Neutrophil (primary cell): ENCODE results near the gene NEURL1.

Experiments used
- H3K27ac ChIP-seq: fragments of 200-600 bp; sonication (generic); 2 replicates; pipeline ENCODE4 v1.5.1; 2016; ENCODE audit warnings: mild to moderate bottlenecking, moderate library complexity
- H3K27me3 ChIP-seq: fragments of 200-600 bp; sonication (generic); 2 replicates; pipeline ENCODE4 v1.6.0; 2016; ENCODE audit warnings: mild to moderate bottlenecking
- H3K36me3 ChIP-seq: fragments of 200-600 bp; sonication (generic); 2 replicates; pipeline ENCODE4 v1.5.1; 2017
- H3K4me1 ChIP-seq, 2 experiments: fragments of 200-600 bp in 1 of 2; sonication (generic) in 1 of 2; 1 replicate in 1 of 2; 2 replicates in 1 of 2; pipeline versions ENCODE4 v1.5.1 to v1.6.1; 2013 to 2016; ENCODE audit warnings: low read depth in 1 of 2, low read length in 1 of 2, mild to moderate bottlenecking in 1 of 2, moderate library complexity in 1 of 2; ENCODE audit not compliant: control insufficient read depth in 1 of 2, insufficient read depth in 1 of 2
- H3K4me3 ChIP-seq, 2 experiments: fragments of 200-600 bp in 1 of 2; sonication (generic) in 1 of 2; 1 replicate in 1 of 2; 2 replicates in 1 of 2; pipeline ENCODE4 v1.5.1; 2013 to 2016; ENCODE audit warnings: low read depth in 1 of 2, low read length in 1 of 2, mild to moderate bottlenecking in 1 of 2, moderate library complexity in 1 of 2
- H3K9me3 ChIP-seq: fragments of 200-600 bp; sonication (generic); 2 replicates; pipeline ENCODE4 v1.5.1; 2016
- TF ChIP-seq, protein P1 (sequence below): fragments of 200-600 bp; sonication (generic); IDR thresholded peaks from 2 replicates; pipeline ENCODE4 v1.5.1; 2016; ENCODE audit warnings: antibody characterized with exemption

Gene NEURL1

DNA sequence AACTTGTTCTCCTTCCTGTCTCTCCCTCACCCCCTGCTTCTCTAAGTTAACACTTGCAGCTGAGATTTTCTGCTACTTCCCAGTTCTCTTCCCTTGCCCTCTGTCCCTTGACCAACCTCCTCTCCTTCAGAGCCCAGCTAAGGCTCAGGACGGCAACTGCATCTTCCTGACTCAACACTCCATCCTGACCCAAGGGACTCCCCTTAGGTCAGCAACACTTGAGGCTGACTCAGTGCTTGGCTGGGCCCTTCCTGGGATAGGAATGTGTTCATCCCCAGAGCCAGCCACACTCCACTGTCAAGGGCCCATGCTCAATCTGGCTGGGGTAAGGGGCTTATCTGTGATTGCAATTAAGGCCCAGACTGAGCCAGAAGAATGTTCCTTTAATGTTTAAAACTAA lies 44.8 kb upstream of the NEURL1 start:
- Histone ChIP-seq H3K4me3 (no peak overlapping the region), H3K9me3 (no peaks in the 10 kb centered on the region), H3K36me3 (peaks cover 28% of the 10 kb centered on the region), H3K4me1 (peaks cover 7 to 13% of the 10 kb centered on the region in 2 experiments), H3K27ac (no peak overlapping the region), H3K27me3 (peaks cover 45% of the 10 kb centered on the region)
- TF ChIP-seq, protein P1, sequence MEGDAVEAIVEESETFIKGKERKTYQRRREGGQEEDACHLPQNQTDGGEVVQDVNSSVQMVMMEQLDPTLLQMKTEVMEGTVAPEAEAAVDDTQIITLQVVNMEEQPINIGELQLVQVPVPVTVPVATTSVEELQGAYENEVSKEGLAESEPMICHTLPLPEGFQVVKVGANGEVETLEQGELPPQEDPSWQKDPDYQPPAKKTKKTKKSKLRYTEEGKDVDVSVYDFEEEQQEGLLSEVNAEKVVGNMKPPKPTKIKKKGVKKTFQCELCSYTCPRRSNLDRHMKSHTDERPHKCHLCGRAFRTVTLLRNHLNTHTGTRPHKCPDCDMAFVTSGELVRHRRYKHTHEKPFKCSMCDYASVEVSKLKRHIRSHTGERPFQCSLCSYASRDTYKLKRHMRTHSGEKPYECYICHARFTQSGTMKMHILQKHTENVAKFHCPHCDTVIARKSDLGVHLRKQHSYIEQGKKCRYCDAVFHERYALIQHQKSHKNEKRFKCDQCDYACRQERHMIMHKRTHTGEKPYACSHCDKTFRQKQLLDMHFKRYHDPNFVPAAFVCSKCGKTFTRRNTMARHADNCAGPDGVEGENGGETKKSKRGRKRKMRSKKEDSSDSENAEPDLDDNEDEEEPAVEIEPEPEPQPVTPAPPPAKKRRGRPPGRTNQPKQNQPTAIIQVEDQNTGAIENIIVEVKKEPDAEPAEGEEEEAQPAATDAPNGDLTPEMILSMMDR: no peak

DNA sequence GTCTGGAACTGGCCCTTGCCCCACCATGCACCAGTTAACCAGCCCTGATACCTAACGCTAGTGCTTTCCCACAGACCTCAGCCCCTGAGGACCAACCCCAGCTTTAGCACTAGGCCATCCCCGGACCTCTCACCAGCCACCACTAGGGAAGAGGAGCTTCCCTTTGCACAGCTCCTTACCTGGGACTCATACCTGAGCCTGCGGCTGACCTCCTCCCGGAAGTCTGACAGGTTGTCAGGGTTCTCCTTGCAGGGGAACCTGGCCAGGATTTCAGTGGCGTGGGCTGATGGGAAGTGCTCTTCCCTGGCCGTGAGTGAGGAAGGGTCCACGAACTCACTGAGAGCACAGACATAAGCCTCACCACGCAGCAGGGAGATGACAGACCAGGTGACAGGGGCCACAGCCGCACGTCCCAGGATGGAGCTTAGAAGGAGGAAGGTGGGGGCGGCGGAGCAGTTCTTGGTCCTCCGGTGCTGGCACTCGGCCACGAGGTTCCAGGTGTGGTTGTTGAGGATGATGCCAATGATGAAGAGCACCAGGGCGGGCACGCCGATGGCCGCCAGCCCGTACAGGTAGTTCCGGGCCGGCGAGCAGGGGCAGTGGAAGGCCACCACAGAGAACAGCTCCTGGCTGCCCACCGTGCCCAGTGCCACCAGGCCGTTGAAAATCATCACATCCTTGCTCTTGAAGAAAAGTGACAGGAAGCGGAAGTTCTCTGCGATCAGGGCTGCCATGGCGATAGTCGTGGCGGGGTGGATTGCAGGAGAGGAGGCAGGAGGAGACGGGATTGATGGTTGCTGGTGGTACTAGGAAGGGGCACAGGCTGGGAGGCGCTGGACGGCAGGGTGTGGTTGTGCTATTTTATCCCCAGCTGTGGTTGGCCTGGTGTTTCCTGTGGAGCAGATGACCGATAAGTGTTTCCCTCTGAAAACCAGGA lies 44.0 kb upstream of the NEURL1 start:
- H3K4me3 ChIP-seq: no peak overlapping the region

DNA sequence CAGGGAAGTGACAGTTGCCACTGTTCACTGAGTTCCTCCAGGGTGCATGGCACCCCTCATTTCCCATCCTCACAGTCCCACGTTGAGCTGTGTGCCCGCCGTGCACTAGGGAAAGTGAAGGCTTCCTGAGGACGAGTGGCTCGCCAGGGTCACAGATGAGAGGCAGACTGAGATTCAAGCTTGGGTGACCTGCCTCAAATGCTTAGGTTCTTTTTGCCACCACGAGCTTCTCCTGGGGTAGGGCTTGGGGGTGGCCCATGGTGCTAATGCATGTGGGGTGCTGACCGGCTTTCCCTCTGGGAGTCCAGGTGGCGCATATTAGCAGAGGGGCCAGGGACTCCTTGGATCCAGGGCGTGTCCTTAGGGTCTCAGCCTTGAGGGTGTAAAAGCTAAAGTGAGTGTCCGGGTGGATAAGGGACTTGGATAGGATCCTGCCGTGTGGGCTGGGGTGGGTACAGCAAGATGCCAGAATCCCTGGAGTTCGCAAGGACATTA lies 43.3 kb upstream of the NEURL1 start:
- Histone ChIP-seq H3K4me3 (no peak overlapping the region), H3K27me3 (peaks cover 59% of the 10 kb centered on the region), H3K4me1 (peaks cover 7 to 13% of the 10 kb centered on the region in 2 experiments), H3K36me3 (peaks cover 13% of the 10 kb centered on the region), H3K27ac (no peak overlapping the region), H3K9me3 (no peaks in the 10 kb centered on the region)
- TF ChIP-seq, protein P1: no peak

More for the DNA sequence above, 44.0 kb upstream of the NEURL1 start:
- Histone ChIP-seq H3K9me3 (no peaks in the 10 kb centered on the region), H3K4me1 (peaks cover 7 to 13% of the 10 kb centered on the region in 2 experiments), H3K27ac (no peak overlapping the region), H3K36me3 (peaks cover 21% of the 10 kb centered on the region), H3K27me3 (peaks cover 52% of the 10 kb centered on the region)
- TF ChIP-seq, protein P1: no peak

DNA sequence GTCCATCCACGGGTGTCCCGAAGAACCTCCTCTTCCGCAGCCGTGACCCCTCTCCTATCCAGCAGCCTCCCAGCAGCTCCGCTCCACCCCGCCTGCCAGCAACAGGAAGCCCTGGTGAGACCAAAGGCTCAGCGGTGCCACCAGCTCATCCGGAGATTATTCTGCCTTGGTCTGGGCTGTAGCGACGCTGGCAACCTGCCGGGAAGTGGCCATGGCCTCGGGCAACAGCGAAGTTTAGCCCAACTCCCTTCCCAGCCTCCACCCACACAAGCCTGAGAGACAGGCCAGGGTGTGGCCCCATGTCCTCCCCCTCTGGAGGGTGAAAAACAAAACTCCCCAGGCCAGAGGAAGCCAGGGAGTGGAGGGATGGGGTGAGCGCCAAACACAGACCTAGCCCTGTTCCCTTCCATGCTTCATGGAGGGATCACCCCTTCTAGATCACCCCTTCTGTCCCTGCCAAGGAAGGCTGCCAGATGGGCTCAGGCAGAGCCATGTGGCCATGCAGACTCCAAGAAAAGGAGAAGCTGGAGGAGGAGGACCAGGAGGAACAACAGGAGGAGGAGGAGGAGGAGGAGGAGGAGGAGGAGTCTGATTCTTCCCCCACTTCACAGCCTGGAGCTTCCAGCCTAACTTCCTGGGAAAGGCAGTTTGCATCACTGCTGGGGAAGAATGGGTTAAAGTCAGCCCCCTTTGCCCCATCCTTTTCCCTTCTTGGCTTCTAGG lies 42.3 kb upstream of the NEURL1 start:
- Histone ChIP-seq H3K27ac (no peak overlapping the region), H3K9me3 (no peaks in the 10 kb centered on the region), H3K36me3 (peaks cover 3% of the 10 kb centered on the region), H3K4me3 (no peak overlapping the region), H3K27me3 (peaks cover 59% of the 10 kb centered on the region), H3K4me1 (peaks cover 7 to 13% of the 10 kb centered on the region in 2 experiments)
- TF ChIP-seq, protein P1: no peak

DNA sequence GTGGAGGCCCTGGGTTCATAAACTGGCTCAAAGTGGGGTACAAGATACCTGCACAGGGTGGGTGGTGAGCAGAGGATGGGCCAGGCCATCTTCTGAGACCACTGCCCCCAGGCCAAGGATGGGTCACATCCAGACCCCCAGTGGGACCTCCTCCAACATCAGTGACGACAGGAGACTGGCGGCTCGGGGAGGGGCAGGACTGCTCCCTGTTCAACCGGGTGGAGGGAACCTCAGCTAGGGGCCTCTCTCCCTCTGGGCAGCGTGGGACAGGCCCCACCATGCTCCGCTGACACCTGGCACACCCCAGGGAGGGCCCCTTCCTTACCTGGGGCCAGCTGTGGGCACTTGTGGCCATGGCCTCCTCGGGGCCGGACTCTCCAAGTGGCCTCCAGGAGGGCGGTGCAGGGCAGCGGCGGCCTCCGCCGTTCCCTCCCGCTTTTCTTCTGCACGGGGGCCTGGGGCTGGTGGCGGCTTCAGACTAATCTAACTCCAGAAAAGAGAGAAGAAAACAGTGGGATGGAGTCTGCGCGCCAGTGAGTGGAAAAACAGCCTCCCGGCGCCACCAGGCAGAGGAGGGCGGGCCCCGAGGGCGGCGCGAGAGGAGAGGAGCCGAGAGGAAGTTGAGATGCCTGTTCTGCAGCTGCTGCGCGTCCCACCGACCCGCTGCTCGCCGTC lies 41.5 kb upstream of the NEURL1 start, which contains the start of gene CALHM2:
Gene CALHM2 (minus strand): TSS at position 540 of the 675 bp plus-strand sequence. CDS start 2,429 bp downstream, outside the sequence.
- Histone ChIP-seq H3K9me3 (no peaks in the 10 kb centered on the region), H3K36me3 (no peaks in the 10 kb centered on the region), H3K27me3 (peaks cover 59% of the 10 kb centered on the region), H3K4me3 (peak within 1 kb of the TSS; percentile 12 to 35), H3K4me1 (peaks cover 7 to 13% of the 10 kb centered on the region in 2 experiments), H3K27ac (no peak within 1 kb of the TSS)
- TF ChIP-seq, protein P1: no peak
